ENCODE results near the gene SERPINA6.

Gene SERPINA6, protein sequence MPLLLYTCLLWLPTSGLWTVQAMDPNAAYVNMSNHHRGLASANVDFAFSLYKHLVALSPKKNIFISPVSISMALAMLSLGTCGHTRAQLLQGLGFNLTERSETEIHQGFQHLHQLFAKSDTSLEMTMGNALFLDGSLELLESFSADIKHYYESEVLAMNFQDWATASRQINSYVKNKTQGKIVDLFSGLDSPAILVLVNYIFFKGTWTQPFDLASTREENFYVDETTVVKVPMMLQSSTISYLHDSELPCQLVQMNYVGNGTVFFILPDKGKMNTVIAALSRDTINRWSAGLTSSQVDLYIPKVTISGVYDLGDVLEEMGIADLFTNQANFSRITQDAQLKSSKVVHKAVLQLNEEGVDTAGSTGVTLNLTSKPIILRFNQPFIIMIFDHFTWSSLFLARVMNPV

DNA sequence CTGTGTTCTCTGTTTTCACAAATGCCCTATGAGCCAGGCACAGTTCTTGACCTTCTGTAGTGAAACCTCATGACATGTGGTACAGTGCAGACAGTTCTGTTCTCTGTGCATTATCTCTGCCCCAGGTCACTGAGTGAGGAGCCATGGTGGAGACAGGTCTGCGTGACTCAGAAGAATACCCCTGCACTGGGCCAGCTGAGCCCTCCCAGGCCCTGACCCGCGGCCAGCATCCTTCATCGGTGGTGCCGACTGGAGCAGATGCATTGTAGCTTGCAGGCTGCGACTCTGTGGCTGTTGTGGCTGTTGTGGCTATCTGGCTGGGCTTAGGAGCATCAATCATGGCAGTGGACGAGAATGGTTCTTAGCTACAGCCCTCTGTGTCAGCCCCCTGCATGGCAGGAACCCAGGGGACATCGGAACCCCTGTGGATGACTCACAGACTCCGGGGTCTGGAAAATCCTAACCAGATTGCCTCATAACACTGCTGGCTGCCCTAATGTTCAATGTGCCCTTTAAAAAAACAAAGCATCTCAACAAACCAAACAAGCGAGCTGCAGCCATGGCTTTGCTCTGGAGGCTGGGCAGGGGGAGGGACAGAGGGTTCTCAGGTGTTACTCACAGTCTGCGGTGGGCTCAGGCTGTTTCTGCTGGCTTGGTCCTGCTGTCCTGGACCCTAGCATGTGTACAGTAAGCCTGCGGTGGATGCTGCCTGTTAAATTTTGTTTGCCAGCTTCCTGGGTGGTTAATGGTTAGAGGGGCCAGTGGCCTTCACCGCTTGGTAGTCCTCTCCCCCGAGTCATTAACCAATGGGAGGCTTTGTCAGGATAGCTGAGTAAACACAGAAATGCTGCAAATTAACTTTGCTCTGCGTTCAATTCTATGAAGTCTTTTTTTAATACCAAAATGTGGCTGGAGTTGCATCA is at the start of gene SERPINA6:
TSS of gene SERPINA6 (minus strand) at position 689 of the 923 bp plus-strand sequence. CDS start 8,688 bp downstream, outside the sequence.
- TF ChIP-seq, protein P1, sequence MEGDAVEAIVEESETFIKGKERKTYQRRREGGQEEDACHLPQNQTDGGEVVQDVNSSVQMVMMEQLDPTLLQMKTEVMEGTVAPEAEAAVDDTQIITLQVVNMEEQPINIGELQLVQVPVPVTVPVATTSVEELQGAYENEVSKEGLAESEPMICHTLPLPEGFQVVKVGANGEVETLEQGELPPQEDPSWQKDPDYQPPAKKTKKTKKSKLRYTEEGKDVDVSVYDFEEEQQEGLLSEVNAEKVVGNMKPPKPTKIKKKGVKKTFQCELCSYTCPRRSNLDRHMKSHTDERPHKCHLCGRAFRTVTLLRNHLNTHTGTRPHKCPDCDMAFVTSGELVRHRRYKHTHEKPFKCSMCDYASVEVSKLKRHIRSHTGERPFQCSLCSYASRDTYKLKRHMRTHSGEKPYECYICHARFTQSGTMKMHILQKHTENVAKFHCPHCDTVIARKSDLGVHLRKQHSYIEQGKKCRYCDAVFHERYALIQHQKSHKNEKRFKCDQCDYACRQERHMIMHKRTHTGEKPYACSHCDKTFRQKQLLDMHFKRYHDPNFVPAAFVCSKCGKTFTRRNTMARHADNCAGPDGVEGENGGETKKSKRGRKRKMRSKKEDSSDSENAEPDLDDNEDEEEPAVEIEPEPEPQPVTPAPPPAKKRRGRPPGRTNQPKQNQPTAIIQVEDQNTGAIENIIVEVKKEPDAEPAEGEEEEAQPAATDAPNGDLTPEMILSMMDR (IDR thresholded peaks at IDR 0.05), result no peak

DNA sequence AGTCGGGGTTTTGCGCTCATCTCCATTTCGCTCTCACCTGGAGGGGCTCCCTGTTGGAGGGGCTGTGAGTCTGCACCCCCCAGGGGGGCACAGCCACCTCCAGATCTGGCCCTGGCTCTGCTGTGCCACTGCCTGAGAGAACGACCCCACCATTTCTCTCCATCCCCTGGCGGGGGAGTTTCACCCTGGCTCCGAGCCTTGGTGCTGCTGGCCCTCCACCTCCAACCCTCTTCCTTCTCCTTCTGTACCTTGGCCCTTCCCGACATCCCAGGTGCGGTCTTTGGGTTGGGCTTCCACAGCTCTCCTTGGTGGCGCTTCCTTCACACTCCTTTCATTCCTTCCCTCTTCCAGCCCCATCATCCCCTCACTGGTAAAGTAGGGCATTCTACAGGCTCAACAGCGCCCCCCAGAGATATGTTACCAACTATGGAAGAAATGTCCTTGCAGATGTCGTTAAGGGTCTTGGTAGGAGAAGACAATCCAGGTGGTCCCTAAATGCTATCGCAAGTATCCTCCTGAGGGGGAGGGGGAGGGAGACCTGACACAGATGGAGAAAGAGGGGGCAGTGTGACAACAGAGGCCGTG is 49.0 kb upstream of the SERPINA6 start:
- TF ChIP-seq, protein P1 (IDR thresholded peaks at IDR 0.05), result no peak; the same call in 1 of the 2 replicates

DNA sequence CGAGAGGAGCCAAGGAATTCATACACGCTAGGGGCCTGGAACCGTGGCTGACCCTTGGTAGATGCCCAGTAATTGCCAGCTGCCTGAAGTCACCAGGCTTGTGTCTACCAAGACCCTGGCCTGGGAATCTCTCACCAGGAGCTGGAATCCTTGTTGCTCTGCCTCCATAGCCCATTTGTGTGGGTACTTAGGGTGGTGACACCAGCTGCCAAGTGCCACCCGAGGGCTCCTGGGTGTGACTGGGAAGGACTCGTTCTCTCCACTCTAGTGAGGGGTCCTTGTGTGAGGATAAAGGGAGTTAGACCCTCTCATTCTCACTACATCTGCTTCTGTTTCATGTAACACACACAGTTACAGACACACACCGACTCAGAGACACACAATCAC is 47.4 kb upstream of the SERPINA6 start:
- TF ChIP-seq, protein P1 (IDR thresholded peaks at IDR 0.05), result no peak

DNA sequence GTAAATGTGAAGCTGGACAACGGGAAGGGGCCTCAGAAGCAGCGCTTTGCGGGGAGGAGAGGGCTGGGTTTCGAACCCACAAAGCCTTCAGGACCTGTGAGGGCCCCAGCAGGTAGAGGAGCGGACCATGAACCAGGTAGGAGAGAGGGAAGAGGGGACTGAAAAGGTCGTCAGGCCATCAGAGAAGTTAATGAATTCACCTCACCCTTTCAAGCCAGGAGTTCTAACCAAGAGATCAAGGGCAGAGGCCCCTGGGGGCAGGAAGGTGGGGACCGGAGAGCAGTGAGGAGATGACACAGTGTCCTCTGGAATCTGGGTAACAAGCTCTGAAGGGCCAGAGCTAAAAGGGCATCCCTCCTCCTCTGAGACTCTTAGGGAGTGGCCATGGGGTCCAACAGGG is 45.8 kb upstream of the SERPINA6 start:
- TF ChIP-seq, protein P1 (IDR thresholded peaks at IDR 0.05), result no peak

DNA sequence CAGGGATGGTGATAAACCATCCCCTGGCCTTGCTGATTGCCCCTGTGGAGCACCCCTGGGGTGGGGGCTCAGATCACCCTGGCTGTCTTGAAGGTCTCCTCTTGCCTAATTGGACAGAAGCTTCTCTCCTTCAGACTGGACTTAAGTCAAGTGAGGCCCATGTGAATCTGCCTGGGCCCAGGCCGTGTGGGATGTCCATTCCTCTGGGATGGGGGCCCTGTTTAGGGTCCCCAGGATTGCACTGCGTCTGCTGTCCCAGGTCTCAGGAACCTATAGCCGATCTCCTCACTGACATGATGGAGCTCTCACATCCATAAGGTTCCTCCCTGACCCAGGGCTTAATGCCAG is 45.1 kb upstream of the SERPINA6 start:
- TF ChIP-seq, protein P1 (IDR thresholded peaks at IDR 0.05), result no peak

DNA sequence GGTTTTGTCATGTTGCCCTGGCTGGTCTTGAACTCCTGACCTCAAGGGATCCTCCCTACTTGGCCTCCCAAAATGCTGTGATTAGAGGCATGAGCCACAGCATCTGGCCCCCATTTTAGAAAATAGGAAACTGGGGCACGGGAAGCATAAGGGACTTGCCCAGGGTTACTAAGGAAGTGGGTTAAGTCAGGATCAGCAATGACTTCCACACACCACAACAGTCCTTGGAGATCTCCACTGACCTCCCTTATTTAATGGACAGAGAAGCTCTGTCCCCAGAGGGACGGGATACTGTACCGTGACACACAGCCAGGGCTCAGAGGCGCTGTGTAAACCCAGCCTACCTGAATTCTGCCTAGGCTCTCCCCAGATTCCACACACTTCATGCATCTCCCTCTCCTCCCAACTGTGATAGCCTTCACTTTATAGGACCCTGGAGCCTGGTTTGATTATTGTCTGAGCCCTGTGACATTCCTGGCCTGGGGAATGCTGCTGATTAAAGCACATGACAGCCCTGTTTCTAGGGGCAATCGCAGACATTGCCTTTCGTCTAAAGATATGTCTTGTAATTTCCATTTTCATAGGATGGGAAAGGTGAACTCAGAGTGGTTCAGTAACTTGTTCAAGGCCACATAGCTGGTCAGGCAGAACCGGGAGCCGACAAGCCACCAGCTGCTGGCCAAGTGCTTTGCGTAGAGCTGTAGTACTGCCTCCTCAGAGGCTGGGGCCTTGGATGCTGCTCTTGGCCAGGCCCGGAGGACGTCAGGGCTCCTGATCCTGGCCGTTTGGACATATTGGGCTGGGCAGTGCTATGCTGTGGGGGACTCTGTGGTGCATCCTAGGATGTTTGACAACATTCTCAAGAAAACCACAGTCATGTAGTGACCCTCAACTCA is 44.5 kb upstream of the SERPINA6 start:
- TF ChIP-seq, protein P1 (IDR thresholded peaks at IDR 0.05), result no peak

Measured in LNCAP (cell line).